Measurements from ENCODE around the gene BEND6. TPM values are rescaled to one million over a fixed set of nuclear protein-coding genes. Genes with fewer than 3 reads are reported as not detected.

The BEND6 gene
- total and polyA plus RNA-seq, 2 of the 4 experiments (the other 2 are of a cell fraction) = 4.1 to 9.7 TPM

DNA sequence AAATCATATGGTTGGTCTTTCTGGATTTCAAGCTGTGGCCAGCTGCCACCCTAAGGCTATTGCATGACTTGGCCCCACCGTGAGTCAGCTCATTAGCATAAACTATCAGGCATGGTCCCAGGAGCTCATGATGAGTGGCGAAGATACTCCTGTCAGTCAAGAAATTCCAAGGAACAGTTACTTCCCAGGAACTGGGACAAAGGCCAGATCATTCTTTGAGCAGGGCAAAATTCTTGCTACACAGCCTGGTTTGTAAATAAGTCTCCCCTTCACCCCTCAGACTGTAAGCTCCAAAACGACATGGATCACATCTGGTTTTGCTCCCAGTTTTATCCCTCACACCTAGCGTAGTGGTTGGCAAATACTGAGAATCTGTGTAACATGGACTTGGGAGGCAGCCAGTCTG lies 58.6 kb downstream of the BEND6 start:
- Histone ChIP-seq H3K9me3 (ENCODE audit: control insufficient read depth, insufficient read depth, low read length) (no peaks in the 10 kb centered on the region), H3K36me3 (ENCODE audit: control insufficient read depth, insufficient read depth, low read length) (no peaks in the 10 kb centered on the region), H3K27me3 (ENCODE audit: control insufficient read depth, insufficient read depth, low read length) (no peaks in the 10 kb centered on the region), H2BK120ac (ENCODE audit: low read depth, low read length) (no peak overlapping the region), H2BK15ac (ENCODE audit: low read depth, low read length) (no peak overlapping the region), H3K4me2 (ENCODE audit: low read depth, low read length) (peak overlapping the region; percentile 42; the same call in 1 of the 2 replicates), H4K5ac (ENCODE audit: low read depth, low read length) (no peak overlapping the region), H3K9ac (ENCODE audit: low read depth, low read length) (no peak overlapping the region), H2AFZ (replicated peaks; ENCODE audit: low read length, poor library complexity) (peak overlapping the region; percentile 37), H3K79me1 (ENCODE audit: low read depth in 1 of 2, low read length in 2 of 2) (no peaks in the 10 kb centered on the region), H2BK5ac (ENCODE audit: low read depth, low read length, poor library complexity, severe bottlenecking) (no peak overlapping the region), H4K20me1 (ENCODE audit: insufficient read depth, low read length) (no peaks in the 10 kb centered on the region), H3K9me1 (ENCODE audit: insufficient read depth, low read length) (peaks cover 5% of the 10 kb centered on the region; the same call in 1 of the 2 replicates), H3K4me1 (ENCODE audit: control insufficient read depth, insufficient read depth, low read length) (peaks cover 2% of the 10 kb centered on the region; the same call in 1 of the 2 replicates), H3K18ac (ENCODE audit: low read depth, low read length) (no peak overlapping the region), H2AK5ac (ENCODE audit: low read depth, low read length) (no peak overlapping the region), H4K8ac (ENCODE audit: low read depth in 2 of 2, low read length in 2 of 2) (no peak overlapping the region), H3K4ac (ENCODE audit: low read depth, low read length) (peak overlapping the region; percentile 20; the same call in 1 of the 2 replicates), H2AK9ac (replicated peaks; ENCODE audit: low read depth, low read length, poor library complexity) (no peak overlapping the region), H3K56ac (ENCODE audit: extremely low read depth, insufficient read depth, low read length) (no peak overlapping the region), H3K27ac (ENCODE audit: insufficient read depth, low read length) (no peak overlapping the region), H4K91ac (ENCODE audit: insufficient read depth, low read depth, low read length) (no peak overlapping the region), H3K14ac (replicated peaks; ENCODE audit: low read depth, low read length) (no peak overlapping the region), H3K4me3 (ENCODE audit: insufficient read depth, low read depth, low read length) (no peak overlapping the region), H3K23ac (ENCODE audit: low read depth, low read length) (no peak overlapping the region), H2BK20ac (ENCODE audit: low read depth, low read length) (peak overlapping the region; percentile 38; the same call in 1 of the 2 replicates)
- WGBS, 2 experiments (ENCODE audit: extremely low coverage in 2 of 2, insufficient read length in 1 of 2) = 20% methylated on average over 1 of the region's 4 CpGs; no CpG with 5 or more reads in 1 of the 2 experiments
- ATAC-seq (ENCODE audit: low read depth) (peak; percentile 89), DNase-seq (peak; percentile 77)
- ChIA-PET POLR2A (ENCODE audit: unreplicated experiment) (no interaction called here), CTCF (interaction anchor here (0.8 kb wide), 1 partner anchor 111 kb away, joined by 3 read pairs; no protein-coding TSS in a partner anchor)
- in situ Hi-C loops (cut with MboI; ENCODE audit: low sequenced_read_pairs) = no loop called here
- BruUV-seq (replicated peaks) = no TSS peak
- TF ChIP-seq CEBPB (IDR thresholded peaks at IDR 0.05; ENCODE audit: low read depth, low read length) = peak; percentile 65
- TF ChIP-seq RAD21 (IDR thresholded peaks at IDR 0.05; ENCODE audit: low read length) = no peak
- intact Hi-C loops (cut with micrococcal nuclease) = no loop called here
- dilution Hi-C loops (cut with HindIII; ENCODE audit: low sequenced_read_pairs, unreplicated experiment) = no loop called here

Data from IMR-90 (cell line).